GM23248 (cell line): ENCODE results near the gene SLAMF8. TPM values are rescaled to one million over a fixed set of nuclear protein-coding genes. Genes with fewer than 3 reads are reported as not detected.

Experiments used
- DNase-seq: peaks from one replicate; pipeline ENCODE4 v3.0.0-alpha.2; 2015
- H2AFZ ChIP-seq: fragments of 200-600 bp; sonication (generic); 2 replicates; pipeline ENCODE4 v1.6.1; 2016; ENCODE audit warnings: antibody characterized with exemption
- H3F3A ChIP-seq: fragments of 200-600 bp; sonication (generic); 2 replicates; pipeline ENCODE4 v1.6.1; 2016; ENCODE audit warnings: mild to moderate bottlenecking, antibody characterized with exemption, mixed run types; ENCODE audit not compliant: insufficient read depth
- H3K27ac ChIP-seq: fragments of 200-600 bp; sonication (generic); 2 replicates; pipeline ENCODE4 v1.5.1; 2016; ENCODE audit warnings: mild to moderate bottlenecking
- H3K27me3 ChIP-seq: fragments of 200-600 bp; sonication (generic); replicated peaks from 2 replicates; pipeline ENCODE4 v1.6.1; 2016; ENCODE audit warnings: mild to moderate bottlenecking; ENCODE audit not compliant: insufficient read depth
- H3K36me3 ChIP-seq: fragments of 200-600 bp; sonication (generic); 2 replicates; pipeline ENCODE4 v1.6.1; 2016; ENCODE audit warnings: low read depth, mild to moderate bottlenecking
- H3K4me1 ChIP-seq: fragments of 200-600 bp; sonication (generic); 2 replicates; pipeline ENCODE4 v1.6.1; 2016; ENCODE audit warnings: mild to moderate bottlenecking; ENCODE audit not compliant: insufficient read depth
- H3K4me2 ChIP-seq: fragments of 200-600 bp; sonication (generic); one replicate; pipeline ENCODE4 v1.6.1; 2016; ENCODE audit warnings: mild to moderate bottlenecking; ENCODE audit not compliant: unreplicated experiment
- H3K4me3 ChIP-seq: fragments of 200-600 bp; sonication (generic); 2 replicates; pipeline ENCODE4 v1.5.1; 2016; ENCODE audit warnings: mild to moderate bottlenecking
- H3K79me2 ChIP-seq: fragments of 200-600 bp; sonication (generic); 2 replicates; pipeline ENCODE4 v1.6.1; 2016; ENCODE audit warnings: mild to moderate bottlenecking; ENCODE audit not compliant: insufficient read depth
- H3K9ac ChIP-seq: fragments of 200-600 bp; sonication (generic); 2 replicates; pipeline ENCODE4 v1.6.1; 2016; ENCODE audit warnings: mild to moderate bottlenecking
- H3K9me2 ChIP-seq: fragments of 200-600 bp; sonication (generic); 2 replicates; pipeline ENCODE4 v1.6.1; 2016; ENCODE audit warnings: mixed run types, mild to moderate bottlenecking, moderate library complexity; ENCODE audit not compliant: insufficient read depth
- H3K9me3 ChIP-seq: fragments of 200-600 bp; sonication (generic); one replicate; pipeline ENCODE4 v1.6.1; 2017; ENCODE audit warnings: low read depth
- H4K20me1 ChIP-seq: fragments of 200-600 bp; sonication (generic); 2 replicates; pipeline ENCODE4 v1.6.0; 2016; ENCODE audit not compliant: insufficient read depth
- EZH2 ChIP-seq: fragments of 200-600 bp; sonication (generic); IDR thresholded peaks from 2 replicates; pipeline ENCODE4 v1.6.1; 2018; ENCODE audit warnings: antibody characterized with exemption, mild to moderate bottlenecking; ENCODE audit not compliant: insufficient read depth, poor library complexity, severe bottlenecking
- EZH2phosphoT487 ChIP-seq: fragments of 200-600 bp; sonication (generic); IDR thresholded peaks from 2 replicates; pipeline ENCODE4 v1.6.1; 2018; ENCODE audit warnings: antibody characterized with exemption, moderate library complexity, mild to moderate bottlenecking, low read depth; ENCODE audit not compliant: insufficient read depth
- WGBS, 2 experiments: methylation state at CpG; one replicate each; pipeline ENCODE4 v1.1.6; 2015 to 2017; ENCODE audit warnings: low lambda C conversion rate in 2 of 2, low coverage in 1 of 2; ENCODE audit errors: missing lambda C conversion rate in 2 of 2; 5-methylcytosine and 5-hydroxymethylcytosine counted together
- in situ Hi-C: fragments of 300-500 bp; cut with MboI; formaldehyde crosslinking; loops from 2 replicates; pipeline ENCODE4 v1.15.0; 2020
- polyA plus RNA-seq: library from polyadenylated mRNA; unstranded; fragments of >200 nt; fragmentation: Nextera tagmentation; extraction: Ambion mirVana; gene quantifications from 2 replicates; pipeline ENCODE4 v1.2.1, GENCODE V29; 2016
- total RNA-seq: library from RNA; depleted of rRNA; stranded (reverse); fragments of >200 nt; shearing (Covaris generic); gene quantifications from 2 replicates; pipeline ENCODE4 v1.2.3, GENCODE V29; 2014

SLAMF8 gene
- total and polyA plus RNA-seq, 2 experiments from 2014 or later, result not detected

GRCh38 chr1:159803956-159804689 is 22.6 kb upstream of the SLAMF8 start:
- Histone ChIP-seq H2AFZ (no peak overlapping the region), H3K4me1 (no peaks in the 10 kb centered on the region; the same call in 1 of the 2 replicates), H4K20me1 (no peaks in the 10 kb centered on the region), H3K27ac (no peak overlapping the region), H3K79me2 (no peaks in the 10 kb centered on the region), H3K4me2 (no peak overlapping the region), H3K9ac (no peak overlapping the region), H3K36me3 (no peaks in the 10 kb centered on the region), H3K9me2 (no peaks in the 10 kb centered on the region), H3K9me3 (no peaks in the 10 kb centered on the region), H3K27me3 (no peaks in the 10 kb centered on the region), H3K4me3 (no peak overlapping the region), H3F3A (peaks cover 10% of the 10 kb centered on the region; the same call in 1 of the 2 replicates)
- WGBS, 2 experiments, result 73 to 74% methylated on average over 7 of the region's 7 CpGs
- DNase-seq, result no peak
- TF ChIP-seq EZH2phosphoT487 (no peak), EZH2 (no peak)
- in situ Hi-C loops, result no loop called here

GRCh38 chr1:159804924-159805323 is 21.7 kb upstream of the SLAMF8 start:
- in situ Hi-C loops, result no loop called here
- no peaks in the 10 kb centered on the region; the same call in 1 of the 2 replicates for H3K4me1 ChIP-seq
- peak; percentile 46 for DNase-seq
- H4K20me1 ChIP-seq, result no peaks in the 10 kb centered on the region
- H3K27ac ChIP-seq, result no peak overlapping the region
- H3K79me2 ChIP-seq, result no peaks in the 10 kb centered on the region
- H2AFZ ChIP-seq, result no peak overlapping the region
- no peaks in the 10 kb centered on the region for H3K9me2 ChIP-seq
- no peaks in the 10 kb centered on the region for H3K9me3 ChIP-seq
- H3K9ac ChIP-seq, result no peak overlapping the region
- H3K4me2 ChIP-seq, result no peak overlapping the region
- H3K36me3 ChIP-seq, result no peaks in the 10 kb centered on the region
- 0 out of 2 replicates have a peak, but pooled peaks cover 2% of the 10 kb centered on the region for H3F3A ChIP-seq
- TF ChIP-seq EZH2 (no peak), EZH2phosphoT487 (no peak)
- H3K27me3 ChIP-seq, result no peaks in the 10 kb centered on the region
- WGBS, 2 experiments, result 2 to 3% methylated on average over 2 of the region's 2 CpGs
- no peak overlapping the region for H3K4me3 ChIP-seq

GRCh38 chr1:159815926-159816325 is 10.7 kb upstream of the SLAMF8 start:
- no peak overlapping the region for H3K9ac ChIP-seq
- H3K4me3 ChIP-seq, result no peak overlapping the region
- no peak for TF ChIP-seq EZH2phosphoT487
- no peak for TF ChIP-seq EZH2
- no peak overlapping the region for H3K27ac ChIP-seq
- no peaks in the 10 kb centered on the region for H3K79me2 ChIP-seq
- no peaks in the 10 kb centered on the region for H3K9me2 ChIP-seq
- no peak overlapping the region for H3K4me2 ChIP-seq
- in situ Hi-C loops, result no loop called here
- H4K20me1 ChIP-seq, result no peaks in the 10 kb centered on the region
- peaks cover 4% of the 10 kb centered on the region for H3K27me3 ChIP-seq
- no peaks in the 10 kb centered on the region for H3K36me3 ChIP-seq
- 0 out of 2 replicates have a peak, but pooled peaks cover 5% of the 10 kb centered on the region for H3K4me1 ChIP-seq
- H3F3A ChIP-seq, result no peaks in the 10 kb centered on the region; the same call in 1 of the 2 replicates
- WGBS, 2 experiments, result 92 to 94% methylated on average over 8 of the region's 8 CpGs
- H3K9me3 ChIP-seq, result no peaks in the 10 kb centered on the region
- DNase-seq, result no peak
- no peak overlapping the region for H2AFZ ChIP-seq

- Histone ChIP-seq H3K4me3 (no peak overlapping the region), H3F3A (no peaks in the 10 kb centered on the region; the same call in 1 of the 2 replicates), H3K27ac (no peak overlapping the region), H3K27me3 (peaks cover 4% of the 10 kb centered on the region), H3K4me1 (0 out of 2 replicates have a peak, but pooled peaks cover 5% of the 10 kb centered on the region), H3K36me3 (no peaks in the 10 kb centered on the region), H2AFZ (no peak overlapping the region), H3K4me2 (no peak overlapping the region), H3K9ac (no peak overlapping the region), H3K79me2 (no peaks in the 10 kb centered on the region), H4K20me1 (no peaks in the 10 kb centered on the region), H3K9me3 (no peaks in the 10 kb centered on the region), H3K9me2 (no peaks in the 10 kb centered on the region)
- TF ChIP-seq EZH2 (no peak), EZH2phosphoT487 (no peak)
- WGBS, 2 experiments, result 61 to 68% methylated on average over 11 of the region's 11 CpGs
- in situ Hi-C loops, result no loop called here
- DNase-seq, result peak; percentile 65
Observed at GRCh38 chr1:159817276-159818041, 9.2 kb upstream of the SLAMF8 start.
